Upper lobe of right lung (tissue), 1 donor: Measurements from ENCODE around the gene QRICH1. TPM values are rescaled to one million over a fixed set of nuclear protein-coding genes. Genes with fewer than 3 reads are reported as not detected.

Experiments
- ATAC-seq: fragments of 200-7000 bp; cut with Tn5 transposase; one replicate; pipeline ENCODE4 v1.9.1; 2020; ENCODE audit warnings: mild to moderate bottlenecking, moderate library complexity
- DNase-seq: peaks from one replicate; pipeline ENCODE4 v3.0.0-alpha.2; 2020
- H3K27ac ChIP-seq: fragments of 200-600 bp; one replicate; pipeline ENCODE4 v1.8.0; 2022
- H3K27me3 ChIP-seq: fragments of 200-600 bp; one replicate; pipeline ENCODE4 v1.8.0; 2022; ENCODE audit warnings: mild to moderate bottlenecking
- H3K36me3 ChIP-seq: fragments of 200-600 bp; one replicate; pipeline ENCODE4 v1.8.0; 2022
- H3K4me1 ChIP-seq: fragments of 200-600 bp; one replicate; pipeline ENCODE4 v1.8.0; 2022
- H3K4me3 ChIP-seq: fragments of 200-600 bp; one replicate; pipeline ENCODE4 v1.8.0; 2022; ENCODE audit warnings: mild to moderate bottlenecking
- H3K9me3 ChIP-seq: fragments of 200-600 bp; one replicate; pipeline ENCODE4 v1.8.0; 2022
- intact Hi-C: fragments of 100-400 bp; cut with DNase I; formaldehyde crosslinking; loops from one replicate; pipeline ENCODE4 v1.11.0; 2022
- total RNA-seq: library from RNA; stranded (reverse); fragmentation: NEBNext Ultra II Directional; extraction: Animal tissue kit (Norgen Biotek cat#: 25700); gene quantifications from one replicate; pipeline ENCODE4 v1.2.1, GENCODE V29; 2021
- TF ChIP-seq, protein P1 (sequence below): fragments of 200-600 bp; IDR thresholded peaks from one replicate; pipeline ENCODE4 v1.8.0; 2022; ENCODE audit warnings: antibody characterized with exemption
- donor health status: DM: no; HTN: yes; CAD: no; lungs with severe emphysema.

The QRICH1 gene
- total RNA-seq, 1 donor from 2014 or later = 83.9 TPM

DNA sequence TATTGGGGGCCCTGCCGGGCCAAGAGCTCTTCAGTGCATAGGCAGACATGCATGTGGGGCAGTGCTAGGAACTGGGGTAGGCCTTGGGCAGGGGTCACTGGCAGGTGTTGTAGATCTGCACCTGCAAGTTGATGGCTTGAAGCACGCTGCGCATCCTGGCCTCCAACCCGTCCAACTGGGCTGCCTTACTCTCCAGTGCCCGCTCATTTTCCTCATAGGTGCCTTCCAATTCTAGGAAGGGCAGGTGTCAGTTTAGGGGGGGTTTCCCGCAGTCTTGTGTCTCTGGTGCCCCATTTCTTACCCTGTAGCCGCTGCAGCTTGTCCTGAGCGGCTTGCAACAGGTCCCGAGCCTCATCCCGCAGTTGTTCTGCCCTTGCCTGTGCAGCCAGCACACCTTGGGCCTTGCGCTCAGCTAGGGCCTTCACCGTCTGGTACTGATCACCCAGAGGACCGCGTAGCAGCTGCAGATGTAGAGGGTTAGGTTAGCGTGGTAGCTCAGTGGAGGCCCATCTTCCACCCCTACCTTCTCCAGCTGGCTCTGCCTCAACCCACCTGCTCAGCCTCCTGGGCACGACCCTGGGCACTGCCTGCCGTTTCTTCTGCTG is 27.4 kb upstream of the QRICH1 start:
- ATAC-seq (no peak), DNase-seq (no peak)
- no peaks in the 10 kb centered on the region for H3K9me3 ChIP-seq
- H3K4me1 ChIP-seq = peaks cover 17% of the 10 kb centered on the region
- H3K27ac ChIP-seq = peak overlapping the region; percentile 87
- TF ChIP-seq, protein P1, sequence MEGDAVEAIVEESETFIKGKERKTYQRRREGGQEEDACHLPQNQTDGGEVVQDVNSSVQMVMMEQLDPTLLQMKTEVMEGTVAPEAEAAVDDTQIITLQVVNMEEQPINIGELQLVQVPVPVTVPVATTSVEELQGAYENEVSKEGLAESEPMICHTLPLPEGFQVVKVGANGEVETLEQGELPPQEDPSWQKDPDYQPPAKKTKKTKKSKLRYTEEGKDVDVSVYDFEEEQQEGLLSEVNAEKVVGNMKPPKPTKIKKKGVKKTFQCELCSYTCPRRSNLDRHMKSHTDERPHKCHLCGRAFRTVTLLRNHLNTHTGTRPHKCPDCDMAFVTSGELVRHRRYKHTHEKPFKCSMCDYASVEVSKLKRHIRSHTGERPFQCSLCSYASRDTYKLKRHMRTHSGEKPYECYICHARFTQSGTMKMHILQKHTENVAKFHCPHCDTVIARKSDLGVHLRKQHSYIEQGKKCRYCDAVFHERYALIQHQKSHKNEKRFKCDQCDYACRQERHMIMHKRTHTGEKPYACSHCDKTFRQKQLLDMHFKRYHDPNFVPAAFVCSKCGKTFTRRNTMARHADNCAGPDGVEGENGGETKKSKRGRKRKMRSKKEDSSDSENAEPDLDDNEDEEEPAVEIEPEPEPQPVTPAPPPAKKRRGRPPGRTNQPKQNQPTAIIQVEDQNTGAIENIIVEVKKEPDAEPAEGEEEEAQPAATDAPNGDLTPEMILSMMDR = no peak
- peaks cover 73% of the 10 kb centered on the region for H3K36me3 ChIP-seq
- no peaks in the 10 kb centered on the region for H3K27me3 ChIP-seq
- H3K4me3 ChIP-seq = peak overlapping the region; percentile 75
- intact Hi-C loops = no loop called here

DNA sequence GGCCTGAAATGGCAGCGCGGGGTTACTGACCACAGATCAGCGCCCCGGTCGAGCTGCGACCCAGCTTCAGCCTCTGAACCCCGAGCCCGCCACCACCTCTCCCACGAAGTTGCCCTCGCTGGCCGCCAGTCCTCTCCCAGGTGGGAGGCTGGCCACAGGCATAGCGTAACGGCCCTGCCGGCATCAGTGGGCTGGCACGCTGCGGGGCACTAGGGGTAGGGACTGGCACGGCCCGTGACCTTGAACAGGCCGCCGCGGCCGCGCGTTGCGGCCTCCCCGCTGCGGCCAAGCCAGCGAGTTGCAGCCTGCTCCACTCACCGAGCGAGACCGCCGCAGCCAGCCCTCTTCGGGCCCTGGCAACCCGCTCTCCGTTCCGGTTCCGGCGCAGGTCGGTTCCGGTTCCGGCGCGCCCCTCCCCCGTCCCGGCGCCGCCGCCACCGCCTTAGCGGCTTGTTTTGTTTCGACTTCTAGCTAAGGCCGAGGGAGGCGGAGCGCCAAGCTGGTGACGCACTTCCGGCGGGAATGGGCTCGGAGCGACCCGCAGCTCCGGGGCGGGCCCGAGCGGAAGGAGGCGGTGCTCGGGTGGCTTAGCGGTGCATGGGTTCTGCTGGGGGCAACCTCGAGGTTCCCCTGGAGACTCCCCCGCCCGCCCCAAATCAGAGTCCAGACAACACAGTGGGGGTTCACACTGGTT is 26.7 kb upstream of the QRICH1 start, which contains the start of gene USP19:
TSS of gene USP19 (minus strand) at position 386 of the 694 bp plus-strand sequence. CDS start 1,678 bp downstream, outside the sequence.
- H3K27ac ChIP-seq = peak within 1 kb of the TSS; percentile 87
- H3K4me3 ChIP-seq = peak within 1 kb of the TSS; percentile 75
- DNase-seq (peak; percentile 98), ATAC-seq (peak; percentile 93)
- H3K4me1 ChIP-seq = peaks cover 17% of the 10 kb centered on the region
- intact Hi-C loops = no loop called here
- TF ChIP-seq, protein P1 = no peak
- H3K36me3 ChIP-seq = peaks cover 74% of the 10 kb centered on the region
- H3K9me3 ChIP-seq = no peaks in the 10 kb centered on the region
- no peaks in the 10 kb centered on the region for H3K27me3 ChIP-seq

DNA sequence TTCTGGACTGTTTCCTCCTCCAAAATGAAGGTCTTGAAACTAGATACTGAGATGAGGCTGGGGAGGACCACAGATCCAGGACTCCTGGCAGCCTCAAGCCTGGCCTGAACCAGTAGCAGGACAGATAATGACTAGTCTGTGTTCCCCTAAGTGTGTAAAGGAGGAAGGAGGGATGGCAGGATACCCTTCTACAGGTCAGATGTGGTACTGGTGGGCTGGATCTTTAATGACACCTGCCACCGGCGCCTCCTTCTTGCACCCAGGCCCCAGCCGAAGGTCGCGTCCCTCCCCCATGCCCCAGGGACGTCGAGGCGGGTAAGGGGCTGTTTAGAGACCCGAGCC is 26.2 kb upstream of the QRICH1 start:
- TF ChIP-seq, protein P1 = no peak
- DNase-seq = no peak
- intact Hi-C loops = no loop called here

DNA sequence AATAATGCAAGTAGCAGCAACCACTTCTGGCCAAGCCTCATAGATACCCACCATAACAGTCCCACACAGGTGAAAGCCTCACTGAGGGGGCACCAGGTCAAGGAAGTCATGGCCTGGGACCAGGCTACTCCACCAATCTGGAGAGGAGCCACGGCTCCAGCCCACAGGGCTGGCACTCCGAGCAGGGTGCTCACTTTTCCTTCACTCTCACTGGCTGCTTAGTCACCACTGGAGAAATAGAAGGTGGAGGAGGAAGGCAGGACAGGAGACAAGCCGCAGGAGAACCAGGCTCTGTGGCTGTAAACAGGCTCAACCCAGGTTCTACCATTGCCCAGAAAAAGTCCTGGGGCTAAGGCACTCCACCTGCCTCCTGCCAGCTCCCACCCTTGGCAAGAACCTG is 25.6 kb upstream of the QRICH1 start:
- Histone ChIP-seq H3K4me3 (peak overlapping the region; percentile 75), H3K27ac (peak overlapping the region; percentile 87), H3K4me1 (peaks cover 17% of the 10 kb centered on the region), H3K27me3 (no peaks in the 10 kb centered on the region), H3K36me3 (peaks cover 74% of the 10 kb centered on the region), H3K9me3 (no peaks in the 10 kb centered on the region)
- no peak for DNase-seq
- ATAC-seq = no peak
- intact Hi-C loops = no loop called here
- TF ChIP-seq, protein P1 = no peak

More for the DNA sequence above, 26.2 kb upstream of the QRICH1 start:
- ATAC-seq = no peak
- Histone ChIP-seq H3K4me1 (peaks cover 17% of the 10 kb centered on the region), H3K36me3 (peaks cover 74% of the 10 kb centered on the region), H3K27me3 (no peaks in the 10 kb centered on the region), H3K4me3 (peak overlapping the region; percentile 75), H3K9me3 (no peaks in the 10 kb centered on the region), H3K27ac (peak overlapping the region; percentile 87)

DNA sequence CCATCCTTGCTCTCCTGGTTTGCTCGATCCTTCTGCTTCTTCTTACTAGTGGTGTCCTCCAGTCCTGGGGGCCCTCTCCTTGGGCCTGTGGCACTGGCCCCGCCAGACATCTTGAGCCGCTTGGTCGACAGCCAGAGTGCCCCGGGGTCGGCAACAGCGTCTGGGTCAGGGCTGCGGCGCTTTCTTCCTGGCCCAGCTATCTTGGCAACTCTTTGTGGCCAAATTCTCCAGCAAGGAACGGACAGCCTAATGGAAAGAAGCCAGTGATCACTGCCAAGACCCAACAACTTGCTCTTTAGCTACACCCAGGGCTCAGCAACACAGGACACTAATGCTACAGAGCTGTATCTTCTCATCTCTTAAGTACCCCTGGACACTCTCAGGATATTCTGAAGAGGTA is 25.2 kb upstream of the QRICH1 start:
- peaks cover 74% of the 10 kb centered on the region for H3K36me3 ChIP-seq
- DNase-seq = no peak

More for the DNA sequence above, 25.2 kb upstream of the QRICH1 start:
- Histone ChIP-seq H3K4me1 (peaks cover 17% of the 10 kb centered on the region), H3K9me3 (no peaks in the 10 kb centered on the region), H3K27me3 (no peaks in the 10 kb centered on the region), H3K4me3 (no peak overlapping the region), H3K27ac (peak overlapping the region; percentile 87)
- TF ChIP-seq, protein P1 = no peak
- intact Hi-C loops = no loop called here
- ATAC-seq = no peak
